HG03439 (cell line): Measurements from ENCODE around the gene NRP2.

Experiments used
- ATAC-seq: cut with Tn5 transposase; IDR thresholded peaks from one replicate; pipeline ENCODE4 v1.9.1; 2021; ENCODE audit warnings: mild to moderate bottlenecking, moderate library complexity; ENCODE audit not compliant: unreplicated experiment

The NRP2 gene

GRCh38 chr2:205705511-205706349 is 23.4 kb downstream of the NRP2 start:
- ATAC-seq, result no peak

DNA sequence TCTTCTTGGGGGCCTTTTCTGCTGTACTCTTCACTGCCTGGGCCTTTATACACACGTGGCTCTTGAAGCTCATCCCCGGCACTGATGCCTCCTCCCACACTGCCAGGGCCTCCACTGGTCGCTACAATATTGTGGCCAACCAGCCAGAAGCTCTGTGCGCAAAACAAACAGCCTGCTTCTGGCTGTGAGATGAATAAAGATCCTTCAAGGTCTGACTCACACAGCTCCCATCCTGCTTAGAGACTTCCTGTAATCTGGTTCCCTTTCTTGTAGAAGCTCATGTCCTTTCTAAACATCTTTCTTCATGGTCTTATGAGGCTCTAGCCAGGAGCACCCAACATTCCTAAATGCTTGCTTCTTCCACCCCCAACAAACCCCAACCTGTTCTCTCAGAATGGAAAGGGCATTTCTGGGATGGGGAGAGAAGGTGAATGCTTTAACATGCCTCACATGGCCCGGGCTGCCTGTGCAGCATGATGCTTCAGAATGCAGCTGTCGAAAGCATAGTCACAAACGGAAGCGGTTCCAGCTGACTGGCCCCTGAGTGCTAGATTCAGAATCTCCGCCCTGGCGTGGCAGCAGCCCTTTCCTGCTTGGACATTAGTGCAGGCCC is 24.6 kb downstream of the NRP2 start:
- peak; percentile 98 for ATAC-seq

DNA sequence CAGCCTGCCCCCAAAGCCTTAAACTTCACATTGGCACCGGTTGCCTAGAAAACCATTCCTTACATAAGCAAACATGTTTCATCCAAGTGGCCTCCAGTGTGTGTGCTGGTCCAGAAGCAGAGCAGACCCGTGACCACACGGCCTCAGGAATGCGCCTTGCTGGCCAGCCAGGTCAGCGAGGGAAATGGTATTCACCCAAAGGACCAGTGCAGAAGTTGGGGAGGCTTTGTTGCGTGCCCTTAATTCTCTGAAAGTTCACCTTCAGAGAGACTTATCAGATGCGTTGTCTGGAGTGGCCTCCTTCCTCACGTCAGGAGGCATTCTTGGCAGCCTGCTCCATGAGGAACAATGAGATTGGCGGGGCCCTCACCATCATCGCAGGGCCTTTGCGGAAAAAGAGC is 25.9 kb downstream of the NRP2 start:
- ATAC-seq, result no peak

DNA sequence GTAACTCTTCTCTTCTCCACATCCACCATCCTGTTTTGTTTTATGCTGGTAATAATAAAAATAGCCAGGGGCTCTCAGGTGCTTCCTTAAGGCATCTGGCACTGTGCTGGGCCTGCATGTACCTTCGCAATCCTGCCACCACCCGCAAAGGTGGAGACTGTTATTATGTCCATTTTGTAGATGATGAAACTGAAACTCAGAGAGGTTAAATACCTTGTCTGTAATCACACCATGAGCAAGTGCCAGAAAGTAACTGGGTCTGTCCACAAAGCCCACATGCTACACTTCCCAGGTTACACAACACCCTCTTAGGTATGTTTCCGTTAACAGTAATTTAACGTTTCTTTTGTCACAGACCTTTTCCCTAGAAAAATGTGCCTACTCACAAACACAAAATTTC is 27.0 kb downstream of the NRP2 start:
- no peak for ATAC-seq

DNA sequence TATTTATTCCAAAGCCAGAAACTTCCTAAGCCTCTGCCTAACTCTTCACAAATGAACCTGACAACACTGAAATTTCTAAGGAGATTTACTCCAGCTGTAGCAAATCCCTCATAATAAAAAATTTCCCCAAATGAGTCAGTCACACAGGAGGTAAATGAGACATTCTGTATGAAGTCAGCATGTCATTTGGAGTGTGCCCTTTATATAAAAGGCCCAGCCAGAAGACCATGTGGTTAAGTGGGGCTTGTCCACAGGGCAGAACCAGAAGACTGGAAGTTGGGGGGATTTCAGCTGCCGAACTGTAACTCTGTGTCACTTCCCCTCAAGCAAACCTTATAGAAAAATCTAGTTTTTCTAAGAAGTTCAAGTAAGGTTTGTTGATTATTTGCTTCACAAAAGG is 30.2 kb downstream of the NRP2 start:
- ATAC-seq, result no peak

- ATAC-seq, result no peak
These were observed 30.8 kb downstream of the NRP2 start for GRCh38 chr2:205713086-205713485.

- peak; percentile 63 for ATAC-seq
These were observed 31.9 kb downstream of the NRP2 start for GRCh38 chr2:205714058-205714776.

GRCh38 chr2:205714789-205715720 is 32.8 kb downstream of the NRP2 start:
- ATAC-seq, result no peak

- no peak for ATAC-seq
These were observed 33.7 kb downstream of the NRP2 start for GRCh38 chr2:205715831-205716525.

DNA sequence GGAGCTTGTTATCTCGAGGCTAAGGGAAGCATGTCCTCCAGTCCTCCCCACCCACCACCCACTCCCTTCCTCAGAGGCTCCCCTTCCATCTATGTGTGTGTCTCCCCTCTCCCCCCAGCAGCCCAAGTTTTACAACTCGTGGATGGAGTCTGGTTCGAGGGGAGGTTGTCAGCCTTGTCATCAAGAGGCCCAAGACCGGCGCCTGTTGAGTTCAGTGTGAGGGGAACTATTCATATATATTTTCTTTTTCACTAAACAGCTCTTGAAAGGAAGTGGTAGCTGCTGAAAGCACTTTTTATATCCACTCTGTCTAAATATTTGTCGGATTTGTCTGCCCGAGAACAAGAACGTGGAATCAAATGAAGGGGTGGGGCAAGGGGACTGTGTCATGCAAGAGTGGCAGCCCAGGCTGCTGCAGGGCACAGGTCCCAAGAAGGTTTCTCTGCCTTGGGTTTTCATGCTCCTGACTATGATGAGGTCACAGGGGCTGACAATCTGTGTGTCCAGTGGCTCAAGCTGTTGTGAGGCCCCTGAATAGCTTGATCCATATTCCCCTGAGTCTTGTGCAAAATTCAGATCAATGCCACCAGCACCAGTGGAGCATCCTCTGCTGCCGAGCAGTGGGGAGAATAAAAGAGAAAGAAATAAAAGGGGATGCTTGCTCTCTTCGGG is 35.0 kb downstream of the NRP2 start:
- no peak for ATAC-seq

DNA sequence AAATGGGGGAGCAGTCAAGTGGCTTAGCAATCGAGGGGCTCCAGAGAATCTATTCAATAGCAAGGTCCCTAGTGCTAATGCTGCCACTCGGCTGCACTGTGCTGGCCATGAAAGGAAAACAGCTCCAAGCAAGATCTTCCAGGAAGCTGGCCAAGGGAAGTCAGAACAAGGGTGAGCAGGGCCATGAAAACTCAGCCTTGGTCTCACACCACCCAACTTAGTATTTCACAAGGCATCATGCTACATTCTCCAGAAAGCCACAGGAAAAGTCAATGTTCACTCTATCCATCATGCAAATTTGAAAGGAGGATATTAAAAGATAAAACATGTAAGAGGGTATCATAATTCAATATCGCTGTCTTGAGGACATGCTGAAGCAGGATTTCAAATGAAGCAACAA is 35.7 kb downstream of the NRP2 start:
- no peak for ATAC-seq

DNA sequence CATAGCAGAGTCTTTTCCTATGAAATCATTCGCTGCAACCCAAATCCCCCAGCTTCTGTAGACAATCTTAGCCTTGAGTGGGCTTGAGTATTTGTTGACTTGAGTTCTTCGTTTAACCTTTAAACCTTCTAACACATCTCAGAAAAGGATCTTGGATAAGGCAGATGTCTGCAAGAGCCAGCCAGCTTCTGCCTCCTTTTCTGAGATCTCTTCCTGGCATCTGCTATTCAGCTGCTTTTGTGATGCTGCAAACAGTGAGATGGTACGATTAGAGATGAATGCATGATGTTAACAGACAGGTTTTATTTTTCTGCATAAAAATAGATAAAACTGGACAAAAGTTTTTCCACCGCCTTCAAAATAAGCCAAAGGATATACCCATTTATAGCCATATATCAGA is 37.5 kb downstream of the NRP2 start:
- no peak for ATAC-seq

DNA sequence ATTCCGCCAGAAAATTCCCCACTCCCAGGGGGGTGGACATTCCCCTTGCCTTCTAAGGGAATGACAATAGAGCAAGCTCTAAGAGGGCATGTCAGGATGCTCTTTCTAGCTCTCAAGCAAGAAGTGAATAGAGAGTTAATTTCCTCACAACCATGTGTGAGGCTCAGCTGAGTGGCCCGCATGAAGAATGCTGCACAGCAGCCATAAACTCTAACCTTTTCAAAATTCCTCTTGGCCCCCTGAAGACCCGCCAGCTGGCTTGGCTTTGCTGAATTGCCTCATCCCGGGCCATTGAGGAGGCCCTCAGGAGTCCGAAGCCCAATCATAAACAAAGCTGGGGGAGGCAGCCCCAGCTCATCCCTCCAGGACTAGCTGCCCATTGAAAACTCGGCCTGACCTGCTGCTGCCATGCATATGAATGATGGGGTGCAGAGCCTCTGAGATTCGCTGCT is 38.2 kb downstream of the NRP2 start:
- ATAC-seq, result no peak

GRCh38 chr2:205721057-205721449 is 38.8 kb downstream of the NRP2 start:
- ATAC-seq, result no peak

- ATAC-seq, result no peak
These were observed 40.1 kb downstream of the NRP2 start for GRCh38 chr2:205722283-205722918.

DNA sequence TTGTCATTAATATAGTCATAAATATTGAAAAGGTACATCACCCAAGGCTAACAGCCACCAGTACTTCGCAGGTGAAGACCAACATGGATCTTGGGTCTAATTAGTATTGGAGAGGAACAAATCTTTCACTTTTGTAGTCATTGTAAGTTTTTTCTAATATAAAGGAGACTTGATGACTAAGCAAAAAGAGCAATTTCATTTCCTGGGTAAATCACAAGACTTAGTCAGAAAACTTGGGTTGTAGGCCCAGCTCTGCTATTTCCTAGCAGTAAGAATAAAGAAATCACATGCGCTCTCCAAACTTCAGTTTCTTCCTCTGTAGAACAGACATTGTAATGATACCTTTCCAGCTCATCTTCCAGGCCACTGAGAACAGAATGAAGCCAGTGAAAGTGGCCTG is 40.9 kb downstream of the NRP2 start:
- ATAC-seq, result no peak

DNA sequence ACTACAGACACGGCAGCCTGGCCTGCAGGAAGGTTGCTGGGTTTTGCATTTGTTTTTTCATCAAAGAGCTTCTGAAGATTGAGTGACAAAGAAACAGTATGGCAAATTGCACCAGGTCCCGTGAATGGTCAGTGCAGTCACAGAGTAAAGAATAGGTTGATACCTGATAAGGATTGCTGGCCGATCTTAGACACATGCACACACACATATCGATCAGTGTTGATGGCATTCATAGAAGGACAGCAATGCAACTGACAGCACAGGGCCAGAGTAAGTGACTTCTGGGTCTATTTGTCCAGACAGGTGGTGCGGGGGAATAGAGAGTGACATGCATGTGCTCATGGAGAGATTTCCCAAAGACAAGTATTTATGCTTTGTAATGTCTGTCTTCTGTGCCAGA is 42.8 kb downstream of the NRP2 start:
- ATAC-seq, result no peak

DNA sequence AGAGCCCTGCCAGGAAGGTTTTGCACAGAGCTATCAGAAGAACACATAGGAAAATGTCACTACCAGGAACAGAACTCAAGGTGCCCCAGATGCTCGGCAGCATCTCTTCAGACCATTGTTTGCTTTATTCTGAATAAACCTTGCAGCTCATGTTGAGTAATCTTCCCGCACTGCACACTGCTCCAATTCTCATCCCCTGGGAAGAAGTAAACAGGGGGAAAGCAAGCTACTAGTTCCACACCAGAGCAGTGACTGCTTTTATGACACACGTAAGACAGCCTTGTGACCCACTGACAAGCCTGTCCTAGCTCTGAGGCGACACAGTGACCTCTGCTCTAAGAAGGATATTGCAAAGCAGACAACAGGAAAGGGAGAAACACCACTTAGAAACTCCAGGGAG is 44.2 kb downstream of the NRP2 start:
- no peak for ATAC-seq

DNA sequence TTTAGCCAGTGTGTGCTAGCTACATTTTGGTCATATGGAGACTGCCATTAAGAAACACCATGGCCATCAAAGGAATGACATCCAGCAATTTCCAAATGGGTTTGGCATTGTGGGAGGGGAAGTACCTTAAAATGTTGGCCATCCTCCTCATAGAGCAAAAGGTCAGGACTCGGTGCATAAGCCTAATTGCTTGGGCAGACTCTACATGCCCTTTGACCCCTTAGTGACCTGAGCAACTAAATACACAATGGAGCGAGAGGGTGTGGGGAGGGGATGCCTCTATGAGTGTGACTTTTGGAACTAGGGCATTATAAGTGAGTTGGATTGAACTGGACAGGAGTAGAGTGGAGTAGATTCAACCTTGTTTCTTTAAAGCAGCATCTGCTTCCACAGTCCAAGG is 44.9 kb downstream of the NRP2 start:
- ATAC-seq, result no peak
